ENCODE data around the gene KCND2.
"Not testable (repeated sequence)": the region's sequence is repeated elsewhere in the genome, so short reads cannot be mapped to it uniquely, and the experiment has no call there.

The KCND2 gene

DNA sequence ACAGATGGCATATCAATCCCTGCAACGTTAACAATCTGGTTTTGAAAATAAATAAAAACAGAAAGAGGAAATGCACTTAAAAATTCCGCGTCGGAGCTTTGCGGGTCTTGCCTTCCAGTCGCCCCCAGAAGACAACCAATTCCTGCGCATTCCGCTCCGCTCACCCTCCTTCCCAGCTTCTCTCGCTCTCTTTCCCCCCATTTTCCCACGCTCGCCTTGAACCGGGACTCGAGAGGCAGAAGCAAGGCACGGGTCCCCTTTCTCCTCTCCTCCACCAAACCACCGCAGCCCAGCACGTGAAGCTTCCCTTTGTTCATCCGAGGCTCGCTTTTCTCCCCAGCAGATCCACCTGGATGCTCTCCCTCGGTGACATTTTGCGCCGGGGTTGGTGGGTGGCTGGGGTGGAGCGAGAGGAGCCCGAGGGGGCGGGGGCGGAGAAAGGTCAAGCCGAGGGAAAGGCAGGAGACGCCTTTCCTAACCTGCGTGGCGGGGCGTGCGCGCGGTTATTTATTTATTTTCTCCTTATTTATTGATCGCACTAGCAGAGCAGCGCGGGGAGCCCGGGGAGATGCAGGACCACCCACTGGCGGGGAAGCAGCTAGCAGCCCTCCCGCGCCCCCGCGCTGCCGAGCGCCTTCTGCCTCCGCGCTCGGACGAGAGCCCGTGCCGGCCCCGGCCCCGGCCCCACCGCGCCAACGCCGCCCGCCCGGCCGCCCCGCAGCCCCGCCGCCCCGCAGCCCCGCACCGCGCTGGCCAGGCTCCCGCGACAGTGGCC is at the start of gene KCND2:
TSS of gene KCND2 (plus strand) at position 475 of the 775 bp plus-strand sequence.
- DNase-seq = no peak

DNA sequence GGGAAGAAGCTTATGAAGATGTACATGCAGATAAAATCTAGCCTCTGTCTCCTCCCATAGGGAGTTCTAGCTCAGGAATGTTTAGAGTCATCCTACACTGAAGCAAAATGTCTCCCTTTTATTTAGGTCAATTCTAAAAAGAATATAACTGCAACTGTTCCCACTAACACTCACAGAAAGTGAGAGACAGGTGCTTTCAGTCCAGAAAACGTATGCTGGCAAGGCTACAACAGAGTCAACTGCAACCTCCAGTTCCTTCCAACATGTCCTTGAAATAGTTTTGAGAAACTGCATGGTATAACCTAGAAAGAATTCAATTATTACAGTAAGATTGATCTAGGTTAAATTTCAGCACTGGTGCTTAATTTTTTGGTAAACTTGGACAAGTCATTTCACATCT is 46.8 kb upstream of the KCND2 start:
- no peak for DNase-seq

DNA sequence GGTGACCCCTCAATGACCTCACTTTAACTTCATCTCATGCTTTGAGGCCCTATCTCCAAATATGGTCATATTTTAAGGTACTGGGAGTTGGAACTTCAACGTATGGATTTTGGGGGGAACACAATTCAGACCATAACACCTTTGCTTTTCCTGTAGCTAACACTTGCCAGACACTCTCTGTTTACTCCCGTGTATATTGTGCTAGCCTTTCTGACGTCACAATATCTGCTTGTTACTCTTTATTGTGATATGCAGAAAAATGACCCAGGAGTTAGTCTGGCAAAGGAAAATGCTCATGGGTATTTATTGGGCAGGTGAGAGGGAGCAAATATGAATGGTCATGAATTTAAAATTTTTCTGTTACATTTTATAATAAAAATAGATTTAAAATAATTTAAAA is 45.7 kb upstream of the KCND2 start:
- DNase-seq = no peak

DNA sequence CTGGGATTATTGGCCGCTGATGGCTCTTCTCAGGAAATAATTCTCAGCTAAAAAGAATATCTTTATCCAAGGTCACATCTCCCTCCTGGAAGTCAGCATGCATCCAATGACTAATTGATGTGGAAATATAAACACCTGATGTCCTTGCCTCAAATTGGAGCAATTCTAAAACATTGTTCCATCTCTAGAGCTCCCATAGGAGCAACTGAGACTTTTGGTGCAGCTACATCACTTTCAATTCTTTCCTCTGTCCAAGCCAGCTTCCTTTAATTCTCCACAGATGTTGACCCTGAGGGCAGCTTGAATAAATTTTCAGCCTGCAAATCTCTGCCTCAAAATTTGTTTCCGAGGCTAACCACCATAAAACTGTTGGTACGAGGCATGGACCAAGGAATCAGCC is 43.9 kb upstream of the KCND2 start:
- no peak for DNase-seq

DNA sequence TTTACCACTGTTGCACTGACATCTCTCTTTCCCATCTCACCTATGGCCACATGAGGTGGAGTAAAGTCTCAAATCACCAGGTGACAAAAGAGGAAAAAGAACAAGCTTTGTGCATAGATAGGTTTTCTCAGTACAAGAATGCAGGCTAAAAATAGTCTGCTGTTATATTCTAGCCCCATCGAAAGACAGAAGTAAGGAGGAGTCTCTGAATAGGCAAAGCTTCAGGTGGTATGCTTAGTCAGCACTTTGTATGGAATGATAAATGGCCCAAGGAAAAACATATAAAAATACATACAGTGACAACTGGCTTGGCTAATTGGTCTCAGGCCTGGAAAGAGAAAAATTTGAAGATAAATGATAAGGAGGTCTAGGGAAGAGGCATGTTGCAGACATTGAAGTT is 39.6 kb upstream of the KCND2 start:
- DNase-seq = no peak

DNA sequence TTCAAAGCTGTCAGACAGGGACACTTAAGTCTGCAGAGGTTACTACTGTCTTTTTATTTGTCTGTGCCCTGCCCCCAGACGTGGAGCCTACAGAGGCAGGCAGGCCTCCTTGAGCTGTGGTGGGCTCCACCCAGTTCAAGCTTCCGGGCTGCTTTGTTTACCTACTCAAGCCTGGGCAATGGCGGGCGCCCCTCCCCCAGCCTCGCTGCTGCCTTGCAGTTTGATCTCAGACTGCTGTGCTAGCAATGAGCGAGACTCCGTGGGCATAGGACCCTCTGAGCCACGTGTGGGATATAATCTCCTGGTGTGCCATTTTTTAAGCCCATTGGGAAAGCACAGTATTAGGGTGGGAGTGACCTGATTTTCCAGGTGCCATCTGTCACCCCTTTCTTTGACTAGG is 32.6 kb upstream of the KCND2 start:
- DNase-seq = not testable (repeated sequence)

DNA sequence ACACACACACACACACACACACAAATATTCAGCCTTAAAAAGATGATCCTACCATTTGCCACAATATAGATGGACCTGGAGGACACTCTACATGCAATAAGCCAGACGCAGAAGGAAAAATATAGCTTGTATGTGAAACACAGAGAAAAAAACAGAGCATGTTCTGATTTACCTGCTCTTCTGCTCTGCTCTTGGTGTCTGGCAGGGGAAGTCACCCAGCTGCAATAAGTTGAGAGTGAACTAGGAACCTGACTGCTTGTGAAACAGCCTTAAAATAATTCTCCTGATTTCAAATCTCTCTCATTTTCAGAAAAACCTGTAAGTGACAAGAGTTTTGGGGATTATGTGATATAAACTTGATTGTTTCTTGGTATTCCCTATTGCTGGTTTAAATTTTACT is 31.0 kb upstream of the KCND2 start:
- DNase-seq = no peak

DNA sequence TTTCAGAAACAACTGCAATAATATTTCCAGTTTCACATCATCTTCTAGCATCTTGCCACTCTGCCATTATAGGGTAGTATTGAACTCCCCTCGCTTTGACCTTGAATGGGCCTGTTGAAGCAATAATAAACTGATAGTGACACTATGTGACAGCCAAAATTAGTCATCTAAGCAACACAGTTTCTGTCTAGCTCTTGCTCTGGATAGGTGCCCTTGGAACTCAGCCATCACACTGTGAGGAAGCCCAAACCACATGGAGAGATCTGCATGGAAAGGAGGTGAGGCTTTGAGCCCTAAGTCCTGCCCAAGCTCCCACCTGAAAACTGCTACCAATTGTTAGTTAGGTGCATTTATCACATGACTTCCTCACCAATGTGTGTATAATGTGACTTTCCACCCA is 18.1 kb upstream of the KCND2 start:
- no peak for DNase-seq

DNA sequence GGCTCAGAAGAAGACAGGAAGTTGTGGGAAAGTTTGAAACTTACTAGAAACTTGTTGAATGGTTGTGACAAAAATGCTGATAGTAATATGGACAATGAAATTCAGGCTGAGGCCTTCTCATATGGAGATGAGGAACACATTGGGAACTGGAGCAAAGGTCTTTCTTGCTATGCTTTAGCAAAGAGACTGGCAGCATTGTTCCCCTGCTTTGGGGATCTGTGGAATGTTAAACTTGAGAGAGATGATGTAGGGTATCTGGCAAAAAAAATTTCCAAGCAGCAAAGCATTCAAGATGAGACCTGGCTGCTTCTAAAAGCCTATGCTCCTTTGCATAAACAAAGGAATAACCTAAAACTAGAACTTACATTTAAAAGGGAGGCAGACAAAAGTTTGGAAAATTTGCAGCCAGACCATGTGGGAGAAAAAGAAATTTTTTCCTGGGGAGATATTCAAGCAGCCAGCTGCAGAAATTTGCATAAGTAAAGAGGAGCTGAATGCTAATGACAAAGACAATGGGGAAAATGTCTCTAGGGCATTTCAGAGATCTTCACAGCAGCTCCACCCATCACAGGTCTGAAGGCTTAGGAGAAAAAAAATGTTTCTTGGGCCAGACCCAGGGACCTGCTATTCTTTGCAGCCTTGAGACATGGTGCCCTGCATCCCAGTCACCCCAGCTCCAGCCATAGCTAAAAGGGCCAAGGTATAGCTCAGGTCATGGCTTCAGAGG is 16.5 kb upstream of the KCND2 start:
- no peak for DNase-seq

DNA sequence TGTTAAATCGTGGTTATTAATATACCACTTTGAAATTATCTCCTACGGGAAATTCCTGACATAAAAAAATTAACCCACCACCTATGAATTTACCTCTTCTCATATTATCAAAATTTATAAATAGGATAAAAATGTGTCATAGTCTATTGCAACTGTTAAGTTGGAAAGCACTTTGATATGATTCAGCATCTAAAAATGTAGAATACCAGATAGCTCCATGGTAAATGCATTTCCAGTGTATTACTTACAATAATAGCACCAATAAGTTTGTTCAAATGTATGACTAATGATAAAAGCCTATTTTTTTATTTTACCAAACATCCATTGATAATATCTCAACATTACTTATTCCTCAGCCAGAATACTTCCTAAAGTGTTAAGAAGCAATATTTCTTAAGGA is 13.6 kb upstream of the KCND2 start:
- no peak for DNase-seq

DNA sequence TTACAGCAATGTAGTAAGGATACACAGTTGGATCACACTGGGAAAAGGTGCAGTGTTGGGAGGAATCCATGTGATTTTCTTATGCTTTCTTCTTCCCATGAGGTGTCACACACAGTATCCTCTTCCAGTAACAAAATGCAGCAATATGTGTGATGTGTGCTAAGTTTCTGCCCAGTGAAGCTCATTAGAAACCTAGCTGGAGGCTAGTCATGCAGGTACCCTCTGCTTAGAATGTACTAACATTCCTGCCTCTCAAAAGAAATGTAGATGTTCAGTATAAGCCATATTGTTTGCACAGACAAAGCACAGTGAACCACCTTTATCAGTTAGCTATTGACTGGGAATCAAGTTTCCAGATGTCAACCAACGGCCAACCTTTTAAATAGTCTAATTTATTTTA is 12.9 kb upstream of the KCND2 start:
- no peak for DNase-seq

DNA sequence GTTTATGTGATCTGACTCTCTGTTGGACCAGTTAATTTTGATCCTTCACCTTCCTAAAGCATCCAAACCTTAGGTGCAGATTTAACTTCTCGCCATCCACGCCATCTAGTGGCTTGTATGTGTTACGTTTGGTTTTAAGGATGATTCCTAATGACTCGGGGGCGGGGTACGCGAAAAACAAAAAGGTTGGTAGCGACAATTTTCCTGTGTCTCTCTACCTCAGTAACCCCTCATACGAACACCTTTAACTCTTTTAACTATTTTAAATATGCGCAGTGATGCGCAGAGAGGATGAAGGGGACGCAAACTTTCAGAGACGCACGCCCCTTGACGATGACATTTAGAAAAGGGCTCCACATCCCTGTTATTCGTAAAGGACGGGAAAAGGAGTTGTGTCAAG is 714 bp upstream of the KCND2 start:
- DNase-seq = no peak

DNA sequence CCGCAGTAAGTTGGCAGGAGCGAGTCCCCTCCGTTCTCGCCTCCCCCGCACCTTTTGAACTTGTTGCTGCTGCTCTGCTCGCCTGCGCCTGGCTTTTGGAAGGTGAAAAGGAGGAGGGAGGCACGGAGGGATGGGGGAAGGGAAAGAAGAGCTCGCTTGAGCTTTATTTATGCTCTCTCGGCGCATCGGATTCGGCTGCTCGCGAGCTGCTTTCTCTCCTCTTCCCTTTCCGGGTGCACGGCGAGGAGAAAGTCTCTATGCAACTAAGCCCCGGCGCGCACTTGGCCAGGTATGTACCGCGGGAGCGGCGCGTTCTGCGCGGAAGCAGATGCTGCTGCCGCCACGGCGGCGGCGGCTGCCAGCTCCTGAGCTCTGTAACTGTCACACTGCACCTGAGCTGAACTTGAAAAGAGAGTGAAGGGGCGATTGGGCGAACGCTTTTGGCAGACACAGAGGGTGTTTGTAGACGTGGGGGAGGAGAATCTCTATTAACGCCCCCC is 551 bp downstream of the KCND2 start:
- DNase-seq = no peak

DNA sequence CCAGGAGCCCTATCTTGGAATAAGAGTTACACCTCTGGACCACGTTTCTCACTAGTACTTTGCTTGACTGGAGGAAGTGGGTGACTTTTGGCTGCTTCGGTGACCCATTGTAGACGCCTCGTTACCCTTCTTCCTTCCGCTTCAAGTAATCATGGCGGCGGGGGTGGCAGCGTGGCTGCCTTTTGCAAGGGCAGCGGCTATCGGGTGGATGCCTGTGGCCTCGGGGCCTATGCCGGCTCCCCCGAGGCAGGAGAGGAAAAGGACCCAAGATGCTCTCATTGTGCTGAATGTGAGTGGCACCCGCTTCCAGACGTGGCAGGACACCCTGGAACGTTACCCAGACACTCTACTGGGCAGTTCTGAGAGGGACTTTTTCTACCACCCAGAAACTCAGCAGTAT is 1.5 kb downstream of the KCND2 start:
- DNase-seq = no peak

DNA sequence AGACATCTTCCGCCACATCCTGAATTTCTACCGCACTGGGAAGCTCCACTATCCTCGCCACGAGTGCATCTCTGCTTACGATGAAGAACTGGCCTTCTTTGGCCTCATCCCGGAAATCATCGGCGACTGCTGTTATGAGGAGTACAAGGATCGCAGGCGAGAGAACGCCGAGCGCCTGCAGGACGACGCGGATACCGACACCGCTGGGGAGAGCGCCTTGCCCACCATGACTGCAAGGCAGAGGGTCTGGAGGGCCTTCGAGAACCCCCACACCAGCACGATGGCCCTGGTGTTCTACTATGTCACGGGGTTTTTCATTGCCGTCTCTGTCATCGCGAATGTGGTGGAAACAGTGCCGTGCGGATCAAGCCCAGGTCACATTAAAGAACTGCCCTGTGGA is 1.9 kb downstream of the KCND2 start:
- no peak for DNase-seq

DNA sequence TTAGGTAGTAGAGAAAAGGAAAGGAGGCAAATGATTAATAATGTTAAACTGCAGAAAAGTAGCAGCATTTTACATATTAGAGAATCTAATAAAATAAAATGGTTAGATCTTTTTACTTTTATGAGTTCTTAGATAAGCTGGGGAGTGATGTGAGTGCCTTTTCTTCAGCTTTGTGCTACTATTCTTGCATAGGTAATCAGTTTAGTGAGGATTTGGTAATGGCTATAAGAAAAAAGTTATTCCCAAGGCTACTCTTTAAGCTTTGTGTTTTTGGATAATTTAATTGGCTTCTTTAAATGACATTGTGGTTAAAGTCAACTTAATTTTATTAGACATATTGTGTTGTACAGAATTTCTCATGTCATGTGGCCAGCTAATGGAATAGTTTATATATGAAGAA is 3.7 kb downstream of the KCND2 start:
- DNase-seq = no peak

DNA sequence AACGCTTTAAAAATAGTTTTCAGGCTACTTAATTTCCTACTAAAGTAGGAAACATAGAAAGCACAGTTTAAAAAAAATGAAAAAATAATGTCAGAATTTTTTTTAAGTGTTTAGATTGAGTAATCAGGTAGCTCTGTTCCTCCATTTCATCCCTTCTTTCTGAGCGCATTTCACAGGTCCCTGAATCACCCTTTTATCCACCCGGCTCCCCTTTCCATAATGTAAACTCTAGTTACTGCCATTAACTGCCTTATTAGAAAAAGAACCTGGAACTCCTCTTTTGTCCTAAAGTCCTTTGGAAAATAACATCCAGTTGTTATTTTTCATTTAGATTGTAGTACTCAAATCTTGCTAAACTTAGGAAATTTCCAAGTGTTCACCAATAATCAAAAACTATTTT is 5.8 kb downstream of the KCND2 start:
- DNase-seq = no peak

DNA sequence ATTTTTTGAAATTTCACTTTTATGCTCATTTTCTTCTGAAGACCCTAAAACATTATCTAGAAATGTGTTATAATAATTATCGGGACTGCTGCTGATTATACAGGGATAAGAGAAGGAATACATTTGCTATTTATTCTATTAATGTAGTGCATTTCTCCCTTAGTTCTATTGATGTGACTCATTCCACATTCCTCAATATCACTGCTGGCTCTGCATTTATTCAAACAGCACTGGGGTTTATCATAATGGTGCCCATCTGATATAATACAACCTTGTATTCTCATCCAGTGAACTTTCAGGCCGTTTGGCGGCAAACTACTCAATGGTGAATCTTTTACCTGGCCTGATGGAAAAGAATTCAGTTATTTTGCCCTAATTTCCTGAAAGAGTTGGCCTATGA is 7.8 kb downstream of the KCND2 start:
- DNase-seq = no peak

DNA sequence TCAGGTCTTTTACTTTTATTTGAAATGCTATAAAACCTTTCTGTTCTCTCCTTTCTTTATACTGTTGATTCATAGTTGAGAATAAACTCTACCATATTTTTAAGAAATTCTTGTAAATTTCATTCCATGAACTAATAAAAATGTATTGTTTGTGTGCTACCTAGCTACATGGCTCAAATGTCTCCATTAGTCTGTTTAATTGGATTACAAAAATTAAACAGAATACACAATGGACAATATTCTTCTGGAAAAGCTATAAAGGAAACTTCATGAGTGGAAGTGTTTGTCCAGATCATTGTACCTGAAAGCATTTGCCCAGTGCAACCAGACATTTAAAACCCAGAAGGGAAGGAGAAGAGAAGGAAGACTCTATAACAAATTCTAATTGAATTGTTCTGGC is 20.1 kb downstream of the KCND2 start:
- no peak for DNase-seq

DNA sequence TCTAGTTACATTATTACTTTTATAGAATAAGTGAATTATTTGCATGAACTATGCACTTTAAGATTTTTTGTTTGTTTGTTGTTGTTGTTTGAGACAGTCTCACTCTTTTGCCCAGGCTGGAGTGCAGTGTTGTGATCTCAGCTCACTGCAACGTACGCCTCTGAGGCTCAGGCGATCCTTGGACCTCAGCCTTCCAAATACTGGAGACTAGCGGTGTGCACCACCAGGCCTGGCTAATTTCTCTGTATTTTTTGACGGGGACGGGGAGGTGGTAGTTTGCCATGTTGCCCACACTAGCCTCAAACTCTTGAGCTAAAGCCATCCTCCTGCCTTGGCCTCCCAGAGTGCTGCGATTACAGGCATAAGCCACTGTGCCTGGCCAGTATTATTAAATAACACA is 29.2 kb downstream of the KCND2 start:
- no peak for DNase-seq

DNA sequence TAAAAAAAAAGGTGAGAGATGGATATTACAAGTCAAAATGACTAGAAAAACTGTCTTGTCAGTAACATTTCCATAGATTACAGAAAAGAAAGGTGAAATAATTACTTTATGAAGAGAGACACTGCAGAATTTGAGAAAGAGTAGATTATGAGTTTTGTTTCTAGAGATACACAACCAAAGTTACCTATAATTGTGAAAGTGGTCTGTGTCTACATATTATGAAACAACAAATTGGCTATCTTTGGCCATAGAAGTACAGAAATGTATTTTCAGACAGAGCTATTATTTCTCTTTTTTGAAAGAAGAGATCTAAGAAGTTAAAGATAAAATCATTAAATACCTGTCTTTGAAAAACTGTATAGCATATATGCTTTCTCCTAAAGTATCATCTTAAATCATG is 30.1 kb downstream of the KCND2 start:
- no peak for DNase-seq

DNA sequence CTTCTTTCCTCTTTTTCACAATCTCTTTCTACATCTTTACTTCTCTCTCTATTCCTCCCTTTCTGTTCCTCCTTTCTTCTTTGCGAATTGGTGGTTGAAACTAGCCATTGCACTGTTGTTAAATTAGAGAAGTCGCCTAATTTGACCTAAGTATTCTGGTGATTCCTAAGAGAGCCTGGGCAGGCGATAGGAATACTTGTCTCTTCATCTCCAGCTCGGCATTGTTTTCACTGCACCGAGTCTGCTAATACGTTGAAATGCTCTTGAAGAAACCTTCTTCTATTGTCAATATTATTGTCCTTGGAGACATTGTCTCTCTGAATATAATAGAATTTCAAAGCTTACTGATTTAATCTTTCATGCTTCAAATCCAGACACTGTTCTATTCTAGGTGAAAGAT is 31.7 kb downstream of the KCND2 start:
- DNase-seq = no peak

DNA sequence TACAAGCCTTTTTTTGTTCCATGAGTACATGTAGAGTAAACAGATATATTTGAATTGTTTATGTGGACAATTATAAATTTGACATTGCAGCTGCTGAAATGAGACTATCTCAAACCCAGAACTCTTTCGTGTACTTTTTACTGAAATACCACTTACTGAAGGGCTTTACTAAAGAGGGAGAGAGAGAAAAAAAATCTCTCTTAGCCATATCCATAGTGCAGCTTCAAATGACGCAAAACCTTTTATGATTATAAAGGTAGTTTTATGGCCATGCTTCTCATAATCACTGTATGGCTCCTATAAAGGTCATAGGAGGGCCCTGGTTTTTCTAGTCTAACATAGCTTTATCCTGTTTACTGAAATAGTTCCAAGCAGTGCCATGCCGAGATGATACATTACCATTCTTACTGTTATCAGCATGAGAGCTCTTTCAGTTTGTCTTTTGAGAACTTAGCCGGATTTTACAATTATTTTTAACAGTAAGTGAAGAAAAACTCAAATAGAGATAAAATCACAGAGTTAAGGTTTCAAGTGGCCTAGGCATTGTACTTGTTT is 35.1 kb downstream of the KCND2 start:
- DNase-seq = no peak

All from activated naive CD4-positive, alpha-beta T cell (primary cell).